Stimulated activated CD4-positive, alpha-beta T cell treated with anti-CD3 and anti-CD28 coated beads, Interleukin-15, amount 100 ng/mL, for 48 hours (primary cell): ENCODE results near the gene GLRX3.
"Not testable (repeated sequence)": the region's sequence is repeated elsewhere in the genome, so short reads cannot be mapped to it uniquely, and the experiment has no call there.

Experiments
- DNase-seq, 2 donors: peaks; one replicate each; pipeline ENCODE4 v3.0.0-alpha.2; 2020; ENCODE audit warnings: low read depth in 2 of 2

Gene GLRX3

DNA sequence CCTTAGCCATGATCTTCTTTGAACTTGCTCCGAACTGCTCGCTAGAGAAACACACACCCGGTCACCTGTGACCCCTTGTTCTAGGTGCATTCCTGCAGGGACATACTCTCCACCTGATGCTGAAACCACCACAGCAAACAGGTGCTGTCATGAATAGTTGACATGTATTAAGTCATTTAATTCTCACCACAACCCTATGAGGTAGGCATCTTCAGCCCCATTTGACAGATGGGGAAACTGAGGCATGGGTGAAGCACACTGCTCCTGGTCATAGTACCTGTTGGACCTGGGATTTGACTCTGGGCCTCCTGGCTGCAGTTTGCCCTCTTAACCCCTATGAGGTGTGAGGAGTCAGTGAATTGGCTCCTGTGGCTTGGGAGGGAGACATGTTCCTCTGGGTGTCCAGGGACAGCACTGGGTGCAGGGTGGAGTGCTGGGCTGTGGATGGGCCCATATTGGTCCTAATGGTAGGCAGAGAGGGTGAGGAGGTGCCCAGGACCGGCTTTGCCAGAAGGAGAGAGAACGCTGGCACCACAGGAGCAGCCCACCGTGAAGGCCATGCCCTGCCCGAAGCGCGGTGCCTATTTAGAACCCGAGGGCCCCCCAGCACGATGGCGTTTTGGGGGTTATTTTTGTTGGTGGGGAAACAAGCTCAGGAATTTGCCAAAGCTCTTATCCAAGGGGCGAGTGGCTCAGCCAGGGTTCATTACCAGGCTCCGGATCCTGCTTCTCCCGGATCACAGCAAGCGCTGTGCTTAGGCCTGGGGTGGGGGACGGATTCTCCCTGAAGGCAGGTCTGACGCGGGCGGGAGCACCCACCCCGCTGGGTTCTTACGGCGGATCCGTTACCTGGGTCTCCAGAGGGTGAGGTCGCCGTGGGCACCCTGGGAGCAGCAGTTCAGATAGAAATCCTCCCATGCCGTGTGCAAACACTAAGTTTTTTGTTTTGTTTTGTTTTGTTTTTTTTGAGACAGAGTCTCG lies 52.3 kb downstream of the GLRX3 start:
- DNase-seq: no peak

DNA sequence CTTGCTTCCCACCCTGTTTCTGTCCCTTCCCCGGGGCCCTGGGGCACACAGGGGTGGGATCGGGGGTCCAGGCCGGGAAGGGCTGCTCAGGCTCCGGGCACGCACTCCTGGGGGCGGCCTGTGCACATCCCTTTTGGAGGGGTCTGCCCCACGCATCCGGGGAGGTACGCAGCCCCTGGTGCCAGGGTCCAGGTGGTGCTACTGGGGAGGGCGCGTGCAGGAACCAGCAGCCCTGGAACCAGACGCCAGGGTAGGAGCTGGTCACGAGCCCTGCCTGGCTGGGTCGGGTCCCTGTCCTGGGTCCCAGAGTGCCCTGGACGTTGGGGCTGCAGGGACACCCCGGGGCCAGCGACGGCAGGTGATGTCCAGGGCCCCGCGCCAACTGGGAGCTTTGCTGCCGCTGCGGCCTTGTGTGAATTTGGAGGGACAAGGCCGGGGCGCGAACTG lies 53.4 kb downstream of the GLRX3 start:
- no peak for DNase-seq

DNA sequence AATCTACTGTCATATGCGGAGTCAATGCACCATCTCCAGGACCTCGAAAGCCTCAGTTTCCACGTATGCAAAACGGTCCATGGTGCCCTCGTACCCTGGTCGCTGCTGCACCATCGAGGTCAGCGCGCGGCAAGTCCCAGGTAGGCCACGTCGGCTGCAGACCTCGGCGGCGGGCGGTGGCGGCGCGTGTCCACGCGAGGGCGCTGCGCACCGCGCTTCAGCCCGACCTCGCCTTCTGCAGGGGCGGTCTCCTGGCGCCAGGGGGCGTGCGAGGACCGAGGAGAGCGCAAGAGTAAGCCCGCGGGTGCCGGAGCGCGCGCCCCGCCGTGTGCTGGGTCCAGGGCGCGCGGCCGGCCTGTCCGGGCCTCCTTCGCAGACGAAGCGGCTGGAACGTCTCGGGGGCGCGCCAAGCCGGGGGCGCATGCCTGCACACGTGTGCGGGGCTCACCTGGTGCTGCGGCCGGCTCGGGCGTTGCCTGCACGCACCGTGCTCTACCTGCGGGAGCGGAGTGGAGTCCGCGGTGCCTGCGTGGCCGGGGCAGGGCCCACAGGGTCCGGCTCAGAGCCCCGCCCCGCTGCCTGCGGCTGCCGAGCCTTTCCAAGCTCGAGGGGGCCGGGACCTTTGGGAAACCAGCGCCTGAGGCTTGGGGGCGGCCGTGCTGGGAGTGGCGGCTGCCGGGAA lies 54.0 kb downstream of the GLRX3 start:
- peak; percentile 73 to 80 for DNase-seq

DNA sequence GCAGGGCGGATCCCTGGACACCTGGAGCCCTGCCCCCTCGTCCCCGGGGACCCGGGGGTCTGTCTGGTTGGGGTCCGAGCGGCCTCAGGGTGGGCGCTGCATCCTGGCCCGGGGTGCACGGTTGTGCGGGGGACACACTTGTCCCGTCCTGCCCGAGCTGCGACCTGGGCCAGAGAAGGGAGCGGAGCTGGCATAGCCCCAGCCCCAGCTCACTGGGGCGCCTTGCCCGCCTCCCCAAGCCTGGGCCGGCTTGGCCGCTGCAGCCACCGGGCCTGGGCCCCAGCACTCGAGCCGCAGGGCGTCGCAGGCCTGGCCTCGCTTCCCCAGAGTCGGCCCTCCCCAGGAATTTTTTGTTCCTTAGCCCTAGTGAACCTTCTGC lies 54.5 kb downstream of the GLRX3 start:
- DNase-seq: no peak

DNA sequence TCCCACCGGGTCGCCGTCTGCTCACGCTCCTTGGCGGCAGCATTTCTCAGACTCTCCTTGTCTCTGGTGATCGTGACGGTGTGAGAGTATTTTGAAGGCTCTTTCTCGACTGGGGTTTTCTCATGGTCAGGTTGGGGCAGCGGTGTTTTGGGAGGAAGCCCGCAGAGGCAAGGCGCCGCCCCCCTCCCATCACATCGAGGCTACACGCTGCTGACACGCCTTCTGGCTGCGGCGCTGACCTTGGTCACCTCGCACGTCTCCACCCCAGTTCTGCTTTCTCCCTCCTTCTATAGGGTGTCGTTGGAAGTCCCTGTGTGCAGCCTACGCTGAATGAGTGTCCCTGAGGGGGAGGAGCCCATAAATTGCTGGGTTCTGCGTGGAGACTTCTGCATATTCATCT lies 55.2 kb downstream of the GLRX3 start:
- no peak for DNase-seq

DNA sequence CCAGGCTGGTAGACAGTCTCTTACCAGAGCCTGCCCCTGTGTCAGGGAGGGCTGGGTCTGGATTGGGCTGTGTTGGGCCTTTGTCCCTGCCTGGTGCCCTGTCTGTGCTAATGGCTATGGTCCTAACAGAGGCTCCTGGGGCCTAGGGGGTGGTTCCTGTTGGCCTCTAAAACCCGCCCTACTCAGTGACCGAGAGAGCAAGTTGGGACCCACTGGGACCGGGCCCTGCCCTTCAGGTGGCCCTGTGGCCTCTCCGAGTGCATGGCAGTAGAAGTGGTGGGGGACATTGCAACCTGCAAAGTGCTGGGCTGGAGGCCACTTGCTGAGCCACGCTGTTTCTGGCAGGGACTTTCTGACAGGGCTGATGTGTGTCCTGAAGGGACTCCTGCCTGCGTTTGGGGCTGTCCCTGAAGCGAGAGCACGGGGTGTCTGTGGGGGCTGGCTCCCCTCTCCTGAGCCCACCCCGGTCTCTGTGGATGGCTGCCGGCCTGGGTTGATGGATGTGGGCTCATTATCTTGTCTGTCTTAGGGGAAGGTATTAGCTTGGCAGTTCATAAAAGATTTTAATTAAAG lies 56.2 kb downstream of the GLRX3 start:
- DNase-seq: no peak

DNA sequence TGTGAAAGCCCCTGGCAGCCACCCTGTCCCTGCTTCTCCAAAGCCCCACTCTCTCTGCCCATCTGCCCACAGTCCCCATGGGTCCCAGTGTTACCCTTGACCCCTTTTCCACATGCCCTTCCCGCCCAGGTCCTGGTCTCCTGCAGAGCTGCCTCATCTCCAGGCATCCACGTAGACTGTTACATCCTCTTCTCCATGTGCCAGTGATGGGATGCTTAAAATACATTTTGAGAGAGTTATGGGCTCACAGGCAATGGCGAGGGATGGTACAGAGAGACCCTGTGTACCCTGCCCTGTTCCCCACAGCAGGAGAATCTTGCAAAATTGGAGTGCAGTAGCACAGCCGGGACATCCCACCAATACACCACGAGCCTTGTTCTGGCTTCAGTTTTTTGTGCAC lies 56.8 kb downstream of the GLRX3 start:
- DNase-seq: no peak

DNA sequence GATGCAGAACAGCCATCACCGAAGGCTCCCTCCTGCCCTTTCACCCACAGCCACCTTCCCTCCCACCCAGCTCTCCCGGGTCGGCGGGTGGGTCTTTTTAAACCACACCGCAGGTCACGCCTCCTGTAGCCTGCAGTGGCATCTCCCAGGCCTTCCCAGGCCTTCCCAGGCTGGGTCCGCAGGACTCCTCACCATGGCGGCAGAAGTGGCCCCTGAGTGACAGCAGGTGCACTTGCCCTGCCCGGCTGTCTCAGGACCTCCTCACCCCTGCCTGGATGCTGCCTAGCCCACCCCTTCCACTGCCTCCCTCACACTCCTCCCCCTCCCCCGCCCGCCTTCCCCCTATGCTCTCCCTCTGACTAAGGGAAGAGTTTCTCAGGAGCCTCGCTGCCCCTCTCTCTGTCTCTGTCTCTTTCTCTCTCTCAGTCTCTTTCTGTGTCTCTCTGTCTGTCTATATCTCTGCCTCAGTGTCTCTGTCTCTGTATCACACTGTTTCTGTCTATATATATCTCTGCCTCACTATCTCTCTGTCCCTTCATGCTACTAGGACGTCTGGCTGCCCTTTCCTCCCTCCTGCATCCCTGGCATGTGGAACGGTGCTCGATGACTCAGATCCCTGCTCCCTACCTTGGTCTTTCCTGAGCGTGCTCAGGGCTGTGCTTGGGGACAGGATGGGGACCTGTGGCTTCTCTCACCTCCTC lies 57.5 kb downstream of the GLRX3 start:
- no peak for DNase-seq

DNA sequence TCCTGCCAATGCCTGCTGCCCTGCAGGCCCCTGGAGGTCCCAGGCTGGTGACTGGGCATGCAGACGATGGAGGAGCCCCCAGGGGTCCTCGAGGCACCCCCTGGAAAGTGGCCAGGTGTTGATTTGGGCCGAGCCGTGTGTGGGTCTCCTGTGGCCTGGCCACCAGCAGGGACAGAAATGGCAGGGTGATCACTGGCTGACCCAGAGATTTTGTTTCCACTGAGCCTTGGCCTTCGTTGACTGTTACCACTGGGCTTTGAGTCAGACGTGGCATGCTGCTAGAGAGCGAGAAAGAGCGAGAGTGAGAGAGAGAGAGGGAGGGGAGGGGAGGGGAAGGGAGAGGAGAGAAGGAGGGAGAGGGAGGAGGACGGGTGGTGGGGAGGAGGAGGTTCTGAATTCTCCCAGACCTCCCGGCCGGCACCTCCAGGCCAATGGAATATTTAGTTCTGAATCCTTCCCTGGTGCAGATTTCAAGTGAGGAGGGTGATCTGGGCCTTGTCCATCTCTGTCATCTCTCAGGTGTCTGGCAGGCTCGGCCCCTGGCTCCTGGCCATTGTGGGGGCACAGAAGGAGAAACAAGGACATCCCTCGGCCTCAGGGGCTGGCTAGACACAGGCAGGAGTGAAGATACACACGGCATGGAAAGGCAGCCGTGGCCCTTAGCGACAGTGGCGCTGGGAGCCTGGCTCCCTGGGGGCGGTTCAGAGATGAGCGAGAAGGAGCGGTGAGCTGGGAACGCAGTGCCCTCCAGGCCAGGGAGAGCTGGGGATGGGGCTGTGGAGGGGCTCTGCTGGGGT lies 58.2 kb downstream of the GLRX3 start:
- DNase-seq: no peak

DNA sequence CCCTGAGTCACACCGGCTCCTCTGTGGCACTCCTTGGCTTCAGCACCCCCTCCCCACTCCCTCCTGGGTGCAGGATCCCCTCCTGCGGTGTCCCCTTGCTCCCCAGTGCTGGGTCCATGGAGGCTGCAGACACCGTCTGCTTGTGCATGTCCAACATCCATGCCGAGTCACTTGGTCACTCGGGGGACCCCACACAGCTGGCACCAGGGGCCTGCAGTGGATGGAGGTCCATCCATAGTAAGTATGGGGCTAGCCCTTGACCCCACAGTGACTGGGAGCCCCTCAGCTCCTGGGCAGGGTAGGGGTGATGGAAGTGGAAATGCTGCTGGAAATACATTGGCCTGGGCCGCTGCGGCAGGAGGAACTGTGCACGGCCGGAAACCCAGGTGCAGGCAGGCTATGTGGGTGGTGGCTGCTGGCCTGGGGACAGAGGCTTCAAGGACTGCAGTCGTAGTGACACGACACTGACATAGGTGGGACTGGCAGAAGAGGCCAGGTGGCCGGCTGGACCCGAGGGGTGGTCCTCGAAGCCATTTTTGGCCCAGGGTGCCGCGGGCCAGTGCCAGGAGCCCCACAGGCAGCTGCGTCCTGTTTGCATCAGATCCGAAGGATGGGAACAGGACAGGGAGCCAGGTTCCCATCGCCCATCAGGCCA lies 58.9 kb downstream of the GLRX3 start:
- DNase-seq: no peak

DNA sequence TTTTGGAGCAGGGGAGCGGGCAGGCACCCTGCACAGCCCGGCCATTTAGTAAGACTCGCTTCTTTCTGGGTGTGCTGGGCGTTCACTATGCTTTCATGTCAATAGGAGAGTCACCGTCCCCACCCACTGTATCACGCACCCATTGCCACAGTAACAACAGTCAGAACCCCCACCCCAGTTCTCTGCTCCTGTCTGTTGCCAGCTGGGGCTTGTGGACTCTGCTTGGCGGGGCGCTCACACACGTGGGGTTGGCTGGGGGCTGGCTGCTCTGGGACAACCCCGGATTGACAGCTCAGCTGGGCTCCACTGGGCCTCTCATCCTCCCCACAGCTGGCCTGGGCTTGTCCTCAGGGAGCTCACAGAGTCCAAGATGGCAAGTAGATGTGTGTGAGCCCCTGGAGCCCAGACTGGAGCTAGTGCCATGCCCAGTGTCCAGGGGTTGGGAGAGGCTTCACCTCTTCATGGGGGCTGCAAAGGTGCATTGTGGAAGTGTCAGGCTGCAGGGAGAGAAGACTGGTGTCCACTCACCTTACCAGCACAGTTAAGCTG lies 59.6 kb downstream of the GLRX3 start:
- no peak for DNase-seq

DNA sequence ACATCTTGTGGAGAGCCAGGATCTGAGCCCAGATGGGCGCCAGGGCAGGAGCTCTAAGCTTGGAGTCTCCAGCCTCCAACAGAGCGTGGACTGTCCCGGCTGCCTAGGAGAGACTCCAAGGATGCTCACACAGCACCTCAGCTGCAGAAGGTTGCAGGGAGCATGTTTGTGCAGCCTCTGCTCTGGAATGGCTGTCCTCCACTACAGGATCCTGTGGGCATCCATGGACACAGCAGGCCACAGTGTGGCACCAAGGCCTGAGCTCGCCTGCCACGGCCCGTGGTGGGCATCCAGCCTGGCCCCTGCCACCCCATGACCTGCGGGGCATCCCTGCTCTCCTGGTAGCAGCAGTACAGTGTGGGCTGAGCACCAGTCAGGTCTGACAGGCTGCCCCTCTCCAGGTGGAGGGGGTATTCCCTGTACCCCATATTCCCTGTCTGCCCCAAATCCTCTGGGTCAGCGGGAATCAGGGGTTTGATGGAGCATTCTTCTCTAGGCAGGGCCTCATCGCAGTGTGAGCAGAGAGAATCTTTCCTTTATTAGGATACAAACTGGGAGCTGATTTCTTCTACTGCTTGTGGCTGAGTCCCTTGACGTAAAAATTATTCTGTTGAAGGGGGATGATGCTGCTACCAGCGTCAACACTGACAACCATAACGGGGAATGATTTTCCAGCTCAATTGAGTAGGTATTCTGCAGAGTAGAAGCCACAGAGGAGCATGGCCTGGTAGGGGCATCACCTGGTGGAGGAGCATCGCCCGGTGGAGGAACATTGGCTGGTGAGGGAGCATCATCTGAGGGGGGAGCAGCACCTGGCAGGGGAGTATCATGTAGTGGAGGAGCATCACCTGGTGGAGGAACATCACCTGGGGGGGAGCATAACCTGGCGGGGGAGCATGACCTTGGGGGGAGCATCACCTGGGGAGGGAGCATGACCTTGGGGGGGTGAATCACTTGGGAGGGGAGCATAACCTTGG lies 60.6 kb downstream of the GLRX3 start:
- no peak for DNase-seq

DNA sequence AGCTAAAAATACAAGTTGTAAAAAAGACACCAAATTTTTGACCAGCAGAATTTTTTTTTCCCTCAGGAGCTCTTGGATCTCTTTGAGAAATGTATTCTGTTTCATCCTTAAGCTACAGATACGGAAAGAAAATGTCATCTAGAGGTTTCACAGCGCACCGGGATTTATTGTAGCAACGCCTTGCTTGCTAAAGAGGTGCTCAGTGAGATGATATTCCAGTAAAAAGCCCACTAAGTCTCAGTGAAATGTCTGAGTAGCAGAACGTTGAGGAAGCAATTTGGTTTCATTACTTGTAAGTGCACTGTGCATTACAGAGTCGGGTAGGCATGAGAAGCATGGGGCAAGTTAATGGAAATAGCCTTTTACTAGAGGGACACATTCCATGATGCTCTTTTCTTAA lies 62.5 kb downstream of the GLRX3 start:
- DNase-seq: no peak

DNA sequence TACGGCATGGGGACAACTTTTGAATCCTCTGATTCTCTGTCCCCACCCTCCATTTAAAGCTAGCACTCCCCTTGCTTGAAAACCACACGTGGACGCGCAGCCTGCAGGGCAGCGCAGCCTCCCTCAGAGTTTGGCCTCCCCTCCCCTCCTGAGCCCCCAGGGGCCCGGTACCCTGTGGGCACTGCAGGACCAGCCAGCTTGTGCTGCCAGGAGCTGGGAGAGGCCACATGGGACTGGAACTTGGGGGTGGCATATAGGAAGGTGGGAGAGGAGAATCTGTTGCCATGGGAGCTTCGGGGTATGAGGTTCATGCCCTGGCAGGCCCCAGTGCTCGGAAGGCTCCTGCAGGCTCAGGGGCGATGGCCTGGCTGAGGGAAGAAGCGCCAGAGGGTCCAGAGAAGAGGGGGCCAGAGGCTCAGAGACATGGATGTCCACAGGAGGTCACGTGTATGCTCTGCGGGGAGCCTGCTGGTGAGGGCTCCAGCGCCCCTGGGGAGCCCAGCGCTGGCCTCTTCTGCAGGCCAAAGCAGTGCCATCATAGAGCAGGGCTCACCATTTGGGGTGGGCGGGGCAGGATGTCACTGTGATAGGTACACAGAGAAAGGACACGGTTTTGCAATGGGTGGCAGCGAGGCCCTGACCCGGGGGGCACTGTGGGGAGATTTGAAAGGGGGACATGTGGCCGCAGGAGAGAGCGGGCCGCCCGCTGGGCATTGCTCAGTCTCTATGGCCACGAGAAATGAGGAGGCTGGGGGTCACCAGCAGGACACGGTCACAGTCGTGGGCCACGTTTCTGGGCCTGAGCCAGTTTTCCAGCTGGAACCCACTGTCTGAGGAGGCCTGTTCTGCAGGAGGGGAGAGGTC lies 64.2 kb downstream of the GLRX3 start:
- DNase-seq: no peak

DNA sequence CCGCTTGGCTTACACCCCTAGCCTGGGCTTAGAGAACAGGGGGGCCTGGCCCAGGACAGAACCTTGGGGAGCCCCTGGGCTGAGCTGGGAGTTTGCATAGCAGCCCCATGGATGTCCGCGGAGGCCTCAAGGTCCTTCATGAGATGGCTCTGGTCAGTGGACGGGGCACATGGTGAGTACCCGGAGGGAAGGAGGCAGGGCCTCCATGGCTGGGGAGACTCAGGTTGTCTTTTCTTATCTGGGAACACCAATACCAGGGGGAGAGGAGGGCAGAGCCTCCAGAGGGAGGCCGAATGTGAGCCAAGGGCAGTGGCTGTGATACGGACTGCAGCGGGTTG lies 64.8 kb downstream of the GLRX3 start:
- DNase-seq: no peak

DNA sequence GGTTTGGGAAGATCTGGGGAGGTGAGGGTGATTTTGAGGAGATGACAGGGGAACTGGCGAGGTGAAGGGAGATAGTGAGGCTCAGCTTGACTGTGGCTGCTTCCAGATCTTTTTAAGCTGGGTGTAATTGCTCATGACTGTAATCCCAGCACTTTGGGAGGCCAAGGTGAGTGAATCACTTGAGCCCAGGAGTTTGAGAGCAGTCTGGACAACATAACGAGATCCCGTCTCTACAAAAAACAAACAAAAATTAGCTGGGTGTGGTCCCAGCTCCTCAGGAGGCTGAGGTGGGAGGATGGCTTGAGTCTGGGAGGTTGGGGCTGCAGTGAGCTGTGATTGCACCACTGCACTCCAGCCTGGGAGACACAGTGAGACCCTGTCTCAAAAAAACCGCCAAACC lies 66.0 kb downstream of the GLRX3 start:
- DNase-seq: not testable (repeated sequence)

DNA sequence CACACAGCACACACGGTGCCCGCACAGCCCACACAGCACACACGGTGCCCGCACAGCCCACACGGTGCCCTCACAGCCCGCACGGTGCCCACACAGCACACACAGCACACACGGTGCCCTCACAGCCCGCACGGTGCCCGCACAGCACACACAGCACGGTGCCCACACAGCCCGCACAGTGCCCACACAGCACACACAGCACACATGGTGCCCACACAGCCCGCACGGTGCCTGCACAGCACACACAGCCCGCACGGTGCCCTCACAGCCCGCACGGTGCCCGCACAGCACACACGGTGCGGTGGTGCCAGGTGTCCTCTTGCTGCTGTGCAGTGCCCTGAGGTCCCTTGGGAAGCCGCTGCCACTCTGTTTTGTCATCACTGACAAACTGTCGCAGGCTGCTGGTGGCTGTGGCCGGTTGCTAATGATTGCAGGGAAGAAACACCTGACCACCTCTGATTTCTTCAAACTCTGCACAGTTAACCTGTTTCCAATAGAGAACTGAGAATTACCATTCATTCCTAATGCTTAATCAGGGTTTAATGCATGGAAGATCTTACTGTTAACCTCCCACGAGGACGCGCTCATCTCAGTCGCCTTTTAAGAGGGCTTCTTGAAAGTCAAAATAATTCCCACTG lies 66.9 kb downstream of the GLRX3 start:
- no peak for DNase-seq

DNA sequence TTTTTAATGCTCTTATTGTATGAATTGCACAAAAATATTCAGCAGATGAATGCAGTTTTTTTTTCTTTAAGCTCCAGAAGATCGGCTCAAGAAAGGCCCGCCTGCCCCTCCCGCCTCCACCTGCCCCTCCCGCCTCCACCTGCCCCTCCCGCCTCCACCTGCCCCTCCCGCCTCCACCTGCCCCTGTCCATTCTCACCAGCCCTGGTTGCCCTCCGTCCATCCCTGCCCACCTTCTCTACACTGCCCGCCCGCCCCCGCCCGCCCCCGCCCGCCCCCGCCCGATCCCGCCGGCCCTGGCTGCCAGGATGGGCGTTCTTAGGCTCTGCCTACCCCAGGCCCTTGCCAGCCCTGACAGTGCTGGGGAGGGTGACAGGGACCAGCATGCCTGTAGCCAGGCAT lies 67.4 kb downstream of the GLRX3 start:
- no peak for DNase-seq
